Muscle layer of colon (tissue), 2 donors: ENCODE results near the gene IREB2.
A peak's percentile ranks its signal among the peaks of the same experiment; 100 is the strongest.

Experiments
- H3K27ac ChIP-seq: one replicate; pipeline ENCODE4 v1.7.0; 2013; ENCODE audit warnings: low read depth, mild to moderate bottlenecking, low read length, moderate library complexity
- H3K27me3 ChIP-seq, 2 donors: one replicate each; pipeline ENCODE4 v1.7.0; 2013; ENCODE audit warnings: low read length in 2 of 2, mild to moderate bottlenecking in 2 of 2; ENCODE audit not compliant: insufficient read depth in 2 of 2, control insufficient read depth in 1 of 2
- H3K36me3 ChIP-seq: one replicate; pipeline ENCODE4 v1.7.0; 2013; ENCODE audit warnings: mild to moderate bottlenecking, low read length; ENCODE audit not compliant: insufficient read depth
- H3K4me1 ChIP-seq: one replicate; pipeline ENCODE4 v1.7.0; 2013; ENCODE audit warnings: mild to moderate bottlenecking, low read length; ENCODE audit not compliant: insufficient read depth
- H3K4me3 ChIP-seq, 2 donors: one replicate each; pipeline ENCODE4 v1.7.0; 2013; ENCODE audit warnings: low read length in 2 of 2, low read depth in 1 of 2, mild to moderate bottlenecking in 1 of 2, moderate library complexity in 1 of 2
- H3K9ac ChIP-seq: one replicate; pipeline ENCODE4 v1.7.0; 2013; ENCODE audit warnings: low read length
- H3K9me3 ChIP-seq: one replicate; pipeline ENCODE4 v1.7.0; 2013; ENCODE audit warnings: mild to moderate bottlenecking, low read length
- donor health status: abdominal sarcoma.
- donor health status: Adenocarcinoma of cecum.

The IREB2 gene

GRCh38 chr15:78454992-78455391 is 17.0 kb downstream of the IREB2 start:
- H3K4me3 ChIP-seq, result no peak overlapping the region
- no peak overlapping the region for H3K27ac ChIP-seq
- H3K9ac ChIP-seq, result no peak overlapping the region
- no peaks in the 10 kb centered on the region for H3K9me3 ChIP-seq
- peaks cover 62% of the 10 kb centered on the region for H3K4me1 ChIP-seq
- no peaks in the 10 kb centered on the region for H3K36me3 ChIP-seq
- H3K27me3 ChIP-seq, result no peaks in the 10 kb centered on the region

DNA sequence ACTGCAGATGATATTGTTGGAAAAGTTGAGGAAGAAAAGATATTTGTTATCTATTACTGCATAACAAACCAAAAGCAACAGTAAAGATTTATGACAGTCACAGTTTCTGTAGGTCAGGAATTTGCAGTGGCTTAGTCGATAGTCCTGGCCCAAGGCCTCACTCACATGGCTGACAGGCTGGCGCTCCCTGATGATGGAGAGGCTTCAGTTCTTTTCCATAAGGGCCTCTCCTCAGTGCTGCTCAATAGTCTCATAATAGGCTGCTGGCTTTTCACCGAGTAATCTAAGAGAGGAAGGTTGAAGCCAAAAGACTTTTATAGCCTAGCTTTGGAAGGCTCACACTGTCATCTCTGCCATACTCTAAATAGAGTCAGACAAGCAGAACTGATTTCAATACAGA is 17.7 kb downstream of the IREB2 start:
- Histone ChIP-seq H3K27me3 (no peaks in the 10 kb centered on the region), H3K36me3 (no peaks in the 10 kb centered on the region), H3K9me3 (no peaks in the 10 kb centered on the region), H3K27ac (peak overlapping the region; percentile 44), H3K4me1 (peaks cover 56% of the 10 kb centered on the region), H3K4me3 (no peak overlapping the region), H3K9ac (no peak overlapping the region)

DNA sequence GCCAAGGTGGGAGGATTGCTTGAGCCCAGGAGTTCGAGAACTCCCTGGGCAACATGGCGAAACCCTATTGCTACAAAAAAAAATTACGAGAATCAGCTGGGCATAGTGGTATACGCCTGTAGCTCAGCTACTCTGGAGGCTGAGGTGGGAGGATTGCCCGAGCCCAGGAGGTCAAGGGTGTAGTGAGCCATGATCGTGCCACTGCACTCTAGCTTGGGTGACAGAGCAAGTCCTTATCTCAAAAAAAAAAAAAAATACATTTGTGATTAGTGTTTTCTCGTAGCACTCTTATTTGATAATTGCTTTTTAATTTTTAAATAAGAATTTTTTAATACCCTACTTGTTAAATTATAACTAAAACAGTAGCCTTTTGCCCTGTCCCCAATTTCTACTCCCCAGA is 18.4 kb downstream of the IREB2 start:
- H3K9ac ChIP-seq, result no peak overlapping the region
- H3K27me3 ChIP-seq, result no peaks in the 10 kb centered on the region
- peaks cover 62% of the 10 kb centered on the region for H3K4me1 ChIP-seq
- no peak overlapping the region for H3K27ac ChIP-seq
- no peaks in the 10 kb centered on the region for H3K9me3 ChIP-seq
- H3K36me3 ChIP-seq, result no peaks in the 10 kb centered on the region
- no peak overlapping the region for H3K4me3 ChIP-seq

DNA sequence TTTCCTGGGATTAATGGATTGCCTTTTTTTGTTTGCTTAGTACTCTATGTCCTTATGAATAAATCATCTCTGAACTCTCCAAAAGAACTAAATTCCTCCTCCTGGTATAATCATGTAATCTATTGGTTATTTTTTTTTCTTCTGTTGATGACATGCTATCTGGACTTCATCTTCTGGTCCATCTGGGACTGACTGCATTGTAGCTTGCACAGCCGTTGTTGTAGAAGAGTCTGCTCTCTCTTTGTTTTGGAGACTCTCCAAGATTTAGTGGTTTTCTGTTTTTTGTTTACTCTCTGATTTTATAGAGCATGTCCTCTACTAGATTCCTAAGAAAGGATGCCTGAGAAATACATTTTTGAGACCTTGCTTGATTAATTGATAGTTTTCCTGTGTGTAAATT is 19.1 kb downstream of the IREB2 start:
- Histone ChIP-seq H3K27ac (peak overlapping the region; percentile 29), H3K4me1 (peaks cover 59% of the 10 kb centered on the region), H3K4me3 (no peak overlapping the region)

GRCh38 chr15:78460737-78461136 is 22.7 kb downstream of the IREB2 start:
- H3K27ac ChIP-seq, result no peak overlapping the region
- no peak overlapping the region for H3K4me3 ChIP-seq
- no peaks in the 10 kb centered on the region for H3K27me3 ChIP-seq
- H3K36me3 ChIP-seq, result peaks cover 23% of the 10 kb centered on the region
- H3K9ac ChIP-seq, result no peak overlapping the region
- H3K9me3 ChIP-seq, result no peaks in the 10 kb centered on the region
- H3K4me1 ChIP-seq, result peaks cover 27% of the 10 kb centered on the region

More for the DNA sequence above, 19.1 kb downstream of the IREB2 start:
- Histone ChIP-seq H3K9ac (no peak overlapping the region), H3K27me3 (no peaks in the 10 kb centered on the region), H3K36me3 (no peaks in the 10 kb centered on the region), H3K9me3 (no peaks in the 10 kb centered on the region)

- H3K4me3 ChIP-seq, result no peak overlapping the region
- peaks cover 27% of the 10 kb centered on the region for H3K36me3 ChIP-seq
- peaks cover 21% of the 10 kb centered on the region for H3K4me1 ChIP-seq
- no peak overlapping the region for H3K9ac ChIP-seq
- no peaks in the 10 kb centered on the region for H3K9me3 ChIP-seq
- no peaks in the 10 kb centered on the region for H3K27me3 ChIP-seq
- peak overlapping the region; percentile 8 for H3K27ac ChIP-seq
Measured at GRCh38 chr15:78461171-78461888, 23.3 kb downstream of the IREB2 start.

DNA sequence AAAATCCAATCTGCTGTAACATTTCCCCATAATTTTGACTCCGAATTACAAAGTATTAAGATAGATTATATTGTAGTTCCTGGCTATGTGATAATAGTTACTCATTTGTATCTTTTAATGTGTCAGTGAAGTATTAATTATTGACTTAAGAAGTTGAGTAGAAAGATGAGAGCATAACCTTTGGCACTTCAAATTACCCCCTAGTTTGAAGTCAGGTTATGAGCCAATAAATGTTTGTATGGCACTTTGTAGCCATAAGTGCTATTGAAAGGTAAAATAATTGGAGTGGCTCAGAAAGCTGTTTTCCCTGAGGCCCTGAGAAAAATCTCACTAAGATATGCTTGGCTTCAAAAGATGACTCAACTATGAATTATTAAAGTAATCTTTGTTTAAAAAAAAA is 31.0 kb downstream of the IREB2 start:
- H3K4me3 ChIP-seq, result no peak overlapping the region
- peaks cover 61% of the 10 kb centered on the region for H3K36me3 ChIP-seq
- no peak overlapping the region for H3K9ac ChIP-seq
- no peaks in the 10 kb centered on the region for H3K4me1 ChIP-seq
- no peaks in the 10 kb centered on the region for H3K9me3 ChIP-seq
- no peak overlapping the region for H3K27ac ChIP-seq
- H3K27me3 ChIP-seq, result no peaks in the 10 kb centered on the region

DNA sequence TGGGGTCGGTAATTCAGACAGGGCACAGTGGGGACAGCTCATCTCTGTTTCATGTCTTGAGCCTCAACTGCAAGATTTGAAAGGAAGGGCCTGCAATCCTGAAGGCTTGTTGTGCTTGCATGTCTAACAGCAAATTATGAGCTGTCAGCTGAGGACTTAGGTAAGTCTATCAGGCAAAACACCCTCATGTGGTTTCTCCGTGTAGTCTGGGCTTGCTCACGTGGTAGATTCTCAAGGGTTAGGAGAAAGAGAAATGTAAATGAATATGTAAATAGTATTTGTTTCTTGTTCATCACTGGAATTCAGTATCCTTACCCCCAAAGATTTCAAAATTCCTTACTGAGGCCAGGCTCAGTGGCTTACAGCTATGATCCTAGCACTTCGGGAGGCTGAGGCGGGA is 39.3 kb downstream of the IREB2 start:
- no peak overlapping the region for H3K27ac ChIP-seq
- H3K4me1 ChIP-seq, result no peaks in the 10 kb centered on the region
- no peaks in the 10 kb centered on the region for H3K27me3 ChIP-seq
- no peaks in the 10 kb centered on the region for H3K9me3 ChIP-seq
- peaks cover 48% of the 10 kb centered on the region for H3K36me3 ChIP-seq
- no peak overlapping the region for H3K4me3 ChIP-seq
- H3K9ac ChIP-seq, result no peak overlapping the region

GRCh38 chr15:78479650-78480049 is 41.6 kb downstream of the IREB2 start:
- H3K9ac ChIP-seq, result no peak overlapping the region
- peaks cover 44% of the 10 kb centered on the region for H3K36me3 ChIP-seq
- no peaks in the 10 kb centered on the region for H3K27me3 ChIP-seq
- no peaks in the 10 kb centered on the region for H3K9me3 ChIP-seq
- H3K4me3 ChIP-seq, result no peak overlapping the region
- no peak overlapping the region for H3K27ac ChIP-seq
- no peaks in the 10 kb centered on the region for H3K4me1 ChIP-seq

GRCh38 chr15:78481917-78482316 is 43.9 kb downstream of the IREB2 start:
- no peaks in the 10 kb centered on the region for H3K9me3 ChIP-seq
- no peak overlapping the region for H3K4me3 ChIP-seq
- H3K27me3 ChIP-seq, result no peaks in the 10 kb centered on the region
- no peak overlapping the region for H3K27ac ChIP-seq
- H3K4me1 ChIP-seq, result no peaks in the 10 kb centered on the region
- peaks cover 51% of the 10 kb centered on the region for H3K36me3 ChIP-seq
- H3K9ac ChIP-seq, result no peak overlapping the region

- Histone ChIP-seq H3K4me1 (no peaks in the 10 kb centered on the region), H3K9ac (no peak overlapping the region), H3K4me3 (no peak overlapping the region), H3K27me3 (no peaks in the 10 kb centered on the region), H3K9me3 (no peaks in the 10 kb centered on the region), H3K27ac (no peak overlapping the region), H3K36me3 (peaks cover 34% of the 10 kb centered on the region)
Measured at GRCh38 chr15:78492872-78493271, 54.9 kb downstream of the IREB2 start.

DNA sequence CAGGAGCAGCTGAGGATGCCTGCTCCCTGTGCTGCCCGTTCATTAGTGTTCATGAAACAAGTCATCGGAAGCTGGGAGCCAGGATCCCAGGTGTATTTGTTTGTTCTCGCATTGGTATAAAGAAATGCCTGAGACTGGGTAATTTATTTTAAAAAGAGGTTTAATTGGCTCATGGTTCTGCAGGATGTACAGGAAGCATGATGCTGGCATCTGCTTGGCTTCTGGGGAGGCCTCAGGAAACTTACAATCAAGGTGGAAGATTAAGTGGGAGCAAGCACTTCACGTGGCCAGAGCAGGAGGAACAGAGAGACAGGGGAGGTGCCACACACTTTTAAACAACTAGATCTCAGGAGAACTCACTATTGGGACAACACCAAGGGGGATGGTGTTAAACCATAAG is 63.8 kb downstream of the IREB2 start:
- H3K4me1 ChIP-seq, result no peaks in the 10 kb centered on the region

More for the DNA sequence above, 63.8 kb downstream of the IREB2 start:
- H3K9ac ChIP-seq, result no peak overlapping the region
- no peak overlapping the region for H3K4me3 ChIP-seq
- no peaks in the 10 kb centered on the region for H3K27me3 ChIP-seq
- H3K36me3 ChIP-seq, result peaks cover 28% of the 10 kb centered on the region
- H3K27ac ChIP-seq, result no peak overlapping the region
- H3K9me3 ChIP-seq, result no peaks in the 10 kb centered on the region
